ENCODE data around the gene WNT9A.

DNA sequence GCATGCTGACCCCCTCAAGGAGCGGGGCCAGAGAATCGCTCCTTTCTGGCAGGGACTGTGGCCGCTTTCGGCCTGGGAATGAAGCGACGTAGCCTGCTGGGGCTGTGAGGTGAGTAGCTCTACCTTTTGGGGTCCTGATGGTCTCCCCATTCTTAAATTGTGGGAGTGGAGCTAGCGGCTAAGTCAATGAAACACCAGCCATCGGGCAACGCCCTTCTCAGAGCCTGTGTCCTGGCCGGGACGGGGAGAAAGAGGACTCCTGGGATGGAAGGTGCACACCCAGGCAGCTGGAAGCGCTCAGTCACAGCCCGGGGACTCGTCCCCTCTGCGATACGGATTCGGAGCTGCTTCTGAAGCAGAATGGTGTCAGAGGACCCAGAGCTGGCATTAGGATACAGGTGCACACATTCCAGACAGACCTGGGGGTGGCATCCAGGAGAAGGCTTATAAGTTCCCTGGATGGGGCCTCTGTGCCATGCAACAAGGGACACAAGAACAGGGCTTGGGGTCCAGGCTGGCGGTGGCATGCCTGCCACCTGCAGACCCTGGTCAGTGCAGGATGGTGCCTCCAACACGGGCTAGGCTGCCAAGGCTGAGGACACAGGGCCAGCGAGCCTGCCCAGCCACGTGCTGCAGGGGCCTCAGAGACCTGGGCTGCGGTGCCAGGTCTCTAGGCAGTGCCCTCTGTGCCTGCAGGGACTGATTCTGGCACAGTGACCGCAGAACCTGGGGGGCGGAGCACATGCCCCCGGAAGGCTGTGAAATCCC lies 945 bp upstream of the WNT9A start:
- TF ChIP-seq, protein P1, sequence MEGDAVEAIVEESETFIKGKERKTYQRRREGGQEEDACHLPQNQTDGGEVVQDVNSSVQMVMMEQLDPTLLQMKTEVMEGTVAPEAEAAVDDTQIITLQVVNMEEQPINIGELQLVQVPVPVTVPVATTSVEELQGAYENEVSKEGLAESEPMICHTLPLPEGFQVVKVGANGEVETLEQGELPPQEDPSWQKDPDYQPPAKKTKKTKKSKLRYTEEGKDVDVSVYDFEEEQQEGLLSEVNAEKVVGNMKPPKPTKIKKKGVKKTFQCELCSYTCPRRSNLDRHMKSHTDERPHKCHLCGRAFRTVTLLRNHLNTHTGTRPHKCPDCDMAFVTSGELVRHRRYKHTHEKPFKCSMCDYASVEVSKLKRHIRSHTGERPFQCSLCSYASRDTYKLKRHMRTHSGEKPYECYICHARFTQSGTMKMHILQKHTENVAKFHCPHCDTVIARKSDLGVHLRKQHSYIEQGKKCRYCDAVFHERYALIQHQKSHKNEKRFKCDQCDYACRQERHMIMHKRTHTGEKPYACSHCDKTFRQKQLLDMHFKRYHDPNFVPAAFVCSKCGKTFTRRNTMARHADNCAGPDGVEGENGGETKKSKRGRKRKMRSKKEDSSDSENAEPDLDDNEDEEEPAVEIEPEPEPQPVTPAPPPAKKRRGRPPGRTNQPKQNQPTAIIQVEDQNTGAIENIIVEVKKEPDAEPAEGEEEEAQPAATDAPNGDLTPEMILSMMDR (IDR thresholded peaks at IDR 0.05; ENCODE audit: poor library complexity, severe bottlenecking): no peak
- TF ChIP-seq POLR2AphosphoS5 (IDR thresholded peaks at IDR 0.05) (no peak), TAF1 (IDR thresholded peaks at IDR 0.05; ENCODE audit: low read depth) (no peak), RAD21 (conservative IDR thresholded peaks at IDR 0.05) (no peak), EZH2 (IDR thresholded peaks at IDR 0.05; ENCODE audit: borderline replicate concordance, insufficient read depth, low read length, poor library complexity, severe bottlenecking) (no peak)

Measured in neural cell (in vitro differentiated cells).